A549 (cell line): ENCODE measurements around the gene ATF6B. TPM values are rescaled to one million over a fixed set of nuclear protein-coding genes. Genes with fewer than 3 reads are reported as not detected.

Source experiments
- ATAC-seq, 2 experiments: fragments of 200-7000 bp in 1 of 2; fragments of >200 bp in 1 of 2; cut with Nextera tagmentation in 1 of 2; cut with Tn5 transposase in 1 of 2; 3 replicates each; pipeline versions ENCODE4 v1.8.0 to v1.9.1; 2018 to 2020; ENCODE audit warnings: mild to moderate bottlenecking in 1 of 2, moderate library complexity in 1 of 2
- CTCF ChIA-PET: fragments of 300-600 bp; sonication (Branson Sonifier 250); formaldehyde crosslinking; extraction: SDS; loops from one replicate; lab custom pipeline; 2021; ENCODE audit warnings: antibody characterized with exemption, inconsistent platforms; lab: Yijun Ruan, JAX
- POLR2A ChIA-PET: fragments of 350-600 bp; formaldehyde crosslinking; extraction: SDS; loops from one replicate; lab custom pipeline; 2021; ENCODE audit warnings: antibody characterized with exemption, inconsistent platforms; lab: Yijun Ruan, JAX
- DNase-seq, 2 experiments: peaks; one replicate each; pipeline versions ENCODE4 v3.0.0 to v3.0.0-alpha.2; 2011 to 2016; ENCODE audit warnings: low read depth in 1 of 2, low spot score in 1 of 2
- FAIRE-seq: peaks from 2 replicates; lab custom pipeline; 2011; peaks lifted over from hg19 to GRCh38; lab: Jason Lieb, UNC
- H3K27ac ChIP-seq, 2 experiments: fragments of >200 bp; sonication (Bioruptor Twin); formaldehyde crosslinking; 3 replicates each; pipeline ENCODE4 v1.5.1; 2016 to 2017
- H3K4me1 ChIP-seq: fragments of >200 bp; sonication (Bioruptor Twin); formaldehyde crosslinking; 3 replicates; pipeline ENCODE4 v1.6.1; 2016
- H3K4me2 ChIP-seq: fragments of >200 bp; sonication (Bioruptor Twin); formaldehyde crosslinking; 3 replicates; pipeline ENCODE4 v1.6.1; 2016
- H3K4me3 ChIP-seq: fragments of >200 bp; sonication (Bioruptor Twin); formaldehyde crosslinking; 3 replicates; pipeline ENCODE4 v1.5.1; 2016
- H3K9me3 ChIP-seq: fragments of >200 bp; sonication (Bioruptor Twin); formaldehyde crosslinking; 3 replicates; pipeline ENCODE4 v1.6.1; 2016
- CBX8 ChIP-seq: fragments of 200-600 bp; sonication (generic); IDR thresholded peaks from 2 replicates; pipeline ENCODE4 v1.6.1; 2016
- CEBPB ChIP-seq, 2 experiments: fragments of >200 bp in 1 of 2; sonication (Bioruptor Twin) in 1 of 2; formaldehyde crosslinking in 1 of 2; IDR thresholded peaks; 2 replicates each; pipeline ENCODE4 v1.6.1; 2012 to 2016
- CHD2 ChIP-seq: fragments of 150-350 bp; IDR thresholded peaks from 2 replicates; pipeline ENCODE4 v1.6.1; 2014; ENCODE audit warnings: low read length; ENCODE audit not compliant: partially characterized antibody
- CHD4 ChIP-seq: fragments of 200-600 bp; sonication (generic); IDR thresholded peaks from 2 replicates; pipeline ENCODE4 v1.6.1; 2016; ENCODE audit warnings: antibody characterized with exemption, mild to moderate bottlenecking, borderline replicate concordance
- FOSB ChIP-seq: fragments of 250-450 bp; sonication (Bioruptor Pico); IDR thresholded peaks from 2 replicates; pipeline ENCODE4 v1.5.0; 2020; ENCODE audit warnings: mild to moderate bottlenecking, moderate library complexity
- FOSL2 ChIP-seq, 2 experiments: fragments of 450-650 bp in 1 of 2; fragments of >200 bp in 1 of 2; sonication (Bioruptor Twin) in 1 of 2; formaldehyde crosslinking; IDR thresholded peaks; 2 replicates each; pipeline versions ENCODE4 v1.5.0 to v1.6.1; 2016 to 2020; ENCODE audit warnings: mild to moderate bottlenecking in 1 of 2, moderate library complexity in 1 of 2
- HEYL ChIP-seq: fragments of 250-450 bp; sonication (Bioruptor Pico); IDR thresholded peaks from 2 replicates; pipeline ENCODE4 v1.8.0; 2021; ENCODE audit warnings: mild to moderate bottlenecking, moderate library complexity
- HMGXB4 ChIP-seq: fragments of 250-450 bp; sonication (Bioruptor Pico); IDR thresholded peaks from 2 replicates; pipeline ENCODE4 v1.5.0; 2021; ENCODE audit warnings: mild to moderate bottlenecking, moderate library complexity, borderline replicate concordance
- HOXB13 ChIP-seq: fragments of 250-450 bp; sonication (Bioruptor Pico); IDR thresholded peaks from 2 replicates; pipeline ENCODE4 v1.5.0; 2020; ENCODE audit warnings: low read depth, mild to moderate bottlenecking, moderate library complexity
- HOXB5 ChIP-seq: fragments of 250-450 bp; sonication (Bioruptor Pico); IDR thresholded peaks from 2 replicates; pipeline ENCODE4 v1.5.0; 2020; ENCODE audit warnings: mild to moderate bottlenecking, moderate library complexity
- JUNB ChIP-seq: fragments of >200 bp; sonication (Bioruptor Twin); formaldehyde crosslinking; IDR thresholded peaks from 2 replicates; pipeline ENCODE4 v1.6.1; 2016
- KDM1A ChIP-seq: fragments of 200-600 bp; sonication (generic); IDR thresholded peaks from 2 replicates; pipeline ENCODE4 v1.6.1; 2016; ENCODE audit warnings: low read depth, mild to moderate bottlenecking
- KDM5A ChIP-seq: fragments of 200-600 bp; sonication (generic); IDR thresholded peaks from 2 replicates; pipeline ENCODE4 v1.6.1; 2016; ENCODE audit warnings: antibody characterized with exemption, mild to moderate bottlenecking
- MAX ChIP-seq: IDR thresholded peaks from 2 replicates; pipeline ENCODE4 v1.6.1; 2012
- MYC ChIP-seq: IDR thresholded peaks from 2 replicates; pipeline ENCODE4 v1.6.1; 2012; ENCODE audit warnings: mild to moderate bottlenecking, inconsistent platforms, low read length, improper control_type of control experiment, borderline replicate concordance
- NFE2L2 ChIP-seq: fragments of 150-350 bp; conservative IDR thresholded peaks from 2 replicates; pipeline ENCODE4 v1.6.1; 2014; ENCODE audit warnings: low read length
- RAD21 ChIP-seq, 2 experiments: fragments of >200 bp in 1 of 2; sonication (Bioruptor Twin) in 1 of 2; formaldehyde crosslinking in 1 of 2; IDR thresholded peaks in 1 of 2; conservative IDR thresholded peaks in 1 of 2; 2 replicates in 1 of 2; 3 replicates in 1 of 2; pipeline ENCODE4 v1.6.1; 2012 to 2018; ENCODE audit warnings: inconsistent platforms in 1 of 2
- RARB ChIP-seq: fragments of 250-450 bp; sonication (Bioruptor Pico); IDR thresholded peaks from 2 replicates; pipeline ENCODE4 v1.8.0; 2021; ENCODE audit warnings: mild to moderate bottlenecking, moderate library complexity
- RCOR1 ChIP-seq: fragments of 150-350 bp; IDR thresholded peaks from 2 replicates; pipeline ENCODE4 v1.6.1; 2014; ENCODE audit warnings: antibody characterized with exemption, low read length, low read depth
- ZC3H11A ChIP-seq: fragments of 450-650 bp; IDR thresholded peaks from 2 replicates; pipeline ENCODE4 v1.6.1; 2014; ENCODE audit warnings: antibody characterized with exemption, mild to moderate bottlenecking
- ZNF302 ChIP-seq: fragments of 250-450 bp; sonication (Bioruptor Pico); IDR thresholded peaks from 2 replicates; pipeline ENCODE4 v1.9.0; 2021; ENCODE audit warnings: inconsistent platforms, mild to moderate bottlenecking, moderate library complexity
- WGBS: methylation state at CpG from one replicate; pipeline ENCODE4 v1.1.6; 2017; ENCODE audit errors: missing lambda C conversion rate; 5-methylcytosine and 5-hydroxymethylcytosine counted together
- polyA plus RNA-seq, 4 experiments: library from polyadenylated mRNA; depleted of rRNA in 3 of 4; stranded (reverse); fragments of >200 nt; fragmentation: RNase III in 1 of 4; extraction: RNeasy Plus Mini Kit Qiagen cat#74134 plus additional on column Dnase treatment in 1 of 4; gene quantifications; 2 replicates in 3 of 4; 3 replicates in 1 of 4; pipeline ENCODE4 v1.2.3, GENCODE V29; 2011 to 2017
- TF ChIP-seq, protein P1 (sequence below): IDR thresholded peaks from 2 replicates; pipeline ENCODE4 v1.6.1; 2012; ENCODE audit warnings: low read depth, borderline replicate concordance

ATF6B gene
- polyA plus RNA-seq, 2 of the 4 experiments (the other 2 are of a cell fraction), result 19.3 to 29.0 TPM

DNA sequence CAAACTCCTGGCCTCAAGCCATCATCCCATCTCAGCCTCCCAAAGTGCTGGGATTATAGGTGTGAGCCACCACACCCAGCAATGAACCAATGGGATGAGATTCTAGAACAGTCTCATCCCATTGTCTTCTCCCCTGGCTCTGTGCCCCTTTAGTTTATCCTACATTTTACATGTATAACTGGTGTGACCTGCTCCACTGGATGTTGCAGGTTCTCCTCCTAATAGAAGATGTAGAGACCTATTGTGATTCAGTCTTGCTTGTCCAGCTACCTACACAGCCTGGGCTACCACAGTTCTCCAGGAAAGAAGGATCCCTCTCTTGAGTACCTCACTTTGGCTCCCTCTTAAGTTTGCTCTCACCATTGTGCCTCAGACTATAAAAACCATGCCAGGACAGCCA lies 4.1 kb upstream of the ATF6B start:
- TF ChIP-seq NFE2L2 (no peak), JUNB (no peak), CHD4 (no peak), FOSB (no peak), MAX (no peak), HOXB5 (CRISPR knock-in tag) (no peak), CEBPB (IDR thresholded peaks at IDR 0.05) (no peak), ZC3H11A (no peak), HOXB13 (CRISPR knock-in tag) (no peak), KDM1A (no peak), ZNF302 (CRISPR knock-in tag) (no peak), RCOR1 (no peak), CBX8 (no peak), HEYL (CRISPR knock-in tag) (no peak)
- TF ChIP-seq, protein P1, sequence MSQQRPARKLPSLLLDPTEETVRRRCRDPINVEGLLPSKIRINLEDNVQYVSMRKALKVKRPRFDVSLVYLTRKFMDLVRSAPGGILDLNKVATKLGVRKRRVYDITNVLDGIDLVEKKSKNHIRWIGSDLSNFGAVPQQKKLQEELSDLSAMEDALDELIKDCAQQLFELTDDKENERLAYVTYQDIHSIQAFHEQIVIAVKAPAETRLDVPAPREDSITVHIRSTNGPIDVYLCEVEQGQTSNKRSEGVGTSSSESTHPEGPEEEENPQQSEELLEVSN, result no peak
- no peak for DNase-seq
- FAIRE-seq, result no peak
- POLR2A ChIA-PET, result no interaction called here
- Histone ChIP-seq H3K4me1 (peaks cover 14% of the 10 kb centered on the region), H3K27ac (no peak overlapping the region), H3K4me3 (no peak overlapping the region), H3K9me3 (no peaks in the 10 kb centered on the region), H3K4me2 (no peak overlapping the region)
- no peak for ATAC-seq
- CTCF ChIA-PET, result no interaction called here

GRCh38 chr6:32131439-32131948 lies 3.4 kb upstream of the ATF6B start:
- 95% methylated on average over 13 of the region's 14 CpGs for WGBS
- H3K27ac ChIP-seq, result peak overlapping the region in 1 of 2 experiments; percentile 92; a peak in 2 of 6 replicates
- no peak overlapping the region for H3K4me3 ChIP-seq
- ChIA-PET CTCF (interaction anchor here (4.8 kb wide), 1 partner anchor 12 kb away, joined by 37 read pairs; no protein-coding TSS in a partner anchor), POLR2A (interaction anchor here (1.1 kb wide), 1 partner anchor 23 kb away, joined by 3 read pairs; no protein-coding TSS in a partner anchor)
- no peak for ATAC-seq
- DNase-seq, result no peak
- no peak for TF ChIP-seq CHD4
- no peak for TF ChIP-seq HMGXB4 (CRISPR knock-in tag)
- TF ChIP-seq KDM5A, result no peak
- no peaks in the 10 kb centered on the region for H3K9me3 ChIP-seq
- H3K4me1 ChIP-seq, result peaks cover 16% of the 10 kb centered on the region
- no peak for FAIRE-seq
- H3K4me2 ChIP-seq, result no peak overlapping the region

DNA sequence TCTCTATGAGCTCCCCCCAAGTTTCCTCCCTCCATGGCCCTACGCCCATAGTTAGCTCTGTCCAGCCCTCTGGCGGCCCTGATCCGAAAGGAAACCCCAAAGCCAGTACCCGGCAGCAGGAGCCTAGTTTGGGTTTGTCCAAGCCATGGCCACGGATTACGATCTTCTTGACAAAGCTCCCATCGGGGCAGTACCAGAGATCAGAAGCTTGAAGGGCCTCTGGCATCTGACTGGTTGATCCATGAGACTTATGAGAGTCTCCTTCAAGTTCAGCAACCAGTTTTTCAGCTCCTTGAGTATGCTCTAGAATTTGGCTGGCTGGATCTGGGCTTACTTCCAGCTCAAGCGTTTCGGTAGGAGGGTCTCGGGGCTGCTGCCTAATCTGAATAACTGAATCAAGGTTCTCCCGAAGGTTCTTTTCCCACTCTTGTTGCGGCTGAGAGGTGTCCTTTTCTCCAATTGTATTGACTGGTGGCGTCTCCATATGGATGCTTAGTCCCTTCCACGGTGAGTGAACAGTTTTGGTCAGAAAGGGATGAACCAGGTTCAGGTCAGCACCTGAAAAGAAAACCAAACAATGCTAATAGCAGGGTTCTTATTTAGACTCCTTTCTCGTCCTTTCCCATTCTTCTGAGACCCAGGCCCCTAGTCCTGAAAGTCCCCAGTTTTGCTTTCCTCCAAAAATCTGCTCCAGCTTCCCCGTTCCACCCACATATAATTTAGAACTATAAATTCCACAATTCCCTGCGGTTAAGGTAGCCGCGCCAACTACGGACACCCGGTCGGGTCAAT lies 1.4 kb upstream of the ATF6B start:
- FAIRE-seq, result no peak
- peak overlapping the region; percentile 54 for H3K4me3 ChIP-seq

More for the DNA sequence above, 1.4 kb upstream of the ATF6B start:
- POLR2A ChIA-PET, result interaction anchor here (0.6 to 2.7 kb wide), 4 partner anchors 10 to 231 kb away, joined by 3 to 10 read pairs (median 6); no protein-coding TSS in a partner anchor
- ATAC-seq (no peak; a peak in 1 of 6 replicates), DNase-seq (no peak)
- TF ChIP-seq RARB (CRISPR knock-in tag) (no peak), RAD21 (conservative IDR thresholded peaks at IDR 0.05 in 1 of 2, IDR thresholded peaks at IDR 0.05 in 1 of 2) (no peak), CHD2 (no peak), MYC (no peak), FOSL2 (IDR thresholded peaks at IDR 0.05) (no peak), FOSL2 (CRISPR knock-in tag; IDR thresholded peaks at IDR 0.05) (no peak)
- WGBS, result 29% methylated on average over 17 of the region's 22 CpGs
- peak overlapping the region; percentile 78 to 92 for H3K27ac ChIP-seq
- CTCF ChIA-PET, result interaction anchor here (0.5 to 4.8 kb wide), 9 partner anchors 10 to 1205 kb away, joined by 3 to 37 read pairs (median 6); partner anchors contain the start of gene PBX2
- H3K4me2 ChIP-seq, result peak overlapping the region; percentile 92
- peaks cover 16% of the 10 kb centered on the region for H3K4me1 ChIP-seq
- H3K9me3 ChIP-seq, result no peaks in the 10 kb centered on the region
